GM19240 (cell line): Measurements from ENCODE around the gene CSF2RB.

ENCODE experiments used
- DNase-seq: peaks from one replicate; pipeline ENCODE4 v3.0.0; 2011; ENCODE audit warnings: low spot score; ENCODE audit not compliant: insufficient read length

The CSF2RB gene

GRCh38 chr22:36913427-36914389 is at the start of gene CSF2RB:
CSF2RB (plus strand) TSS chr22:36913628; CDS start chr22:36922208, 8,580 bp downstream.
- no peak for DNase-seq

GRCh38 chr22:36863979-36864378 is 49.4 kb upstream of the CSF2RB start:
- no peak for DNase-seq

- no peak for DNase-seq
These were observed 48.8 kb upstream of the CSF2RB start for GRCh38 chr22:36864454-36865215.

- no peak for DNase-seq
These were observed 48.1 kb upstream of the CSF2RB start for GRCh38 chr22:36865346-36865745.

GRCh38 chr22:36867695-36868094 is 45.7 kb upstream of the CSF2RB start:
- no peak for DNase-seq

- DNase-seq = no peak
These were observed 44.8 kb upstream of the CSF2RB start for GRCh38 chr22:36868546-36869181.

GRCh38 chr22:36870250-36870649 is 43.2 kb upstream of the CSF2RB start:
- DNase-seq = no peak

- DNase-seq = no peak
These were observed 41.8 kb upstream of the CSF2RB start for GRCh38 chr22:36871669-36872081.

- DNase-seq = no peak
These were observed 41.3 kb upstream of the CSF2RB start for GRCh38 chr22:36872084-36872483.

- no peak for DNase-seq
These were observed 40.4 kb upstream of the CSF2RB start for GRCh38 chr22:36872866-36873498.

GRCh38 chr22:36873614-36874308 is 39.7 kb upstream of the CSF2RB start:
- peak; percentile 80 for DNase-seq

- DNase-seq = no peak
These were observed 39.1 kb upstream of the CSF2RB start for GRCh38 chr22:36874309-36874696.

GRCh38 chr22:36874736-36875135 is 38.7 kb upstream of the CSF2RB start:
- DNase-seq = no peak

GRCh38 chr22:36875741-36876140 is 37.7 kb upstream of the CSF2RB start:
- DNase-seq = no peak

GRCh38 chr22:36879775-36880174 is 33.7 kb upstream of the CSF2RB start:
- no peak for DNase-seq

- DNase-seq = no peak
These were observed 31.8 kb upstream of the CSF2RB start for GRCh38 chr22:36881504-36882245.

GRCh38 chr22:36884349-36885158 is 28.9 kb upstream of the CSF2RB start:
- DNase-seq = no peak

GRCh38 chr22:36885474-36885873 is 28.0 kb upstream of the CSF2RB start:
- no peak for DNase-seq

GRCh38 chr22:36886016-36886415 is 27.4 kb upstream of the CSF2RB start:
- no peak for DNase-seq
